HCT116 (cell line): ENCODE results near the gene CAPN15. TPM values are rescaled to one million over a fixed set of nuclear protein-coding genes. Genes with fewer than 3 reads are reported as not detected.

Source experiments
- ATAC-seq: fragments of 200-7000 bp; cut with Tn5 transposase; 2 replicates; pipeline ENCODE4 v1.9.1; 2020; ENCODE audit warnings: mild to moderate bottlenecking, moderate library complexity
- BruUV-seq: library from RNA; stranded (reverse); fragments of 400-500 nt; replicated peaks from 2 replicates; lab custom pipeline; 2021; lab: Mats Ljungman, UMichigan
- CTCF ChIA-PET: fragments of 300-600 bp; sonication (Branson Sonifier 250); formaldehyde crosslinking; loops from one replicate; lab custom pipeline; 2021; ENCODE audit warnings: antibody characterized with exemption; lab: Charles Lee
- POLR2A ChIA-PET: fragments of 300-600, 350-600 bp; sonication (Branson Sonifier 250); formaldehyde crosslinking; loops from one replicate; lab custom pipeline; 2021; ENCODE audit warnings: antibody characterized with exemption; lab: Charles Lee
- RAD21 ChIA-PET, 2 experiments: fragments of 300-600 bp; sonication (Branson Sonifier 250); formaldehyde crosslinking; loops; one replicate each; lab custom pipeline; 2023; ENCODE audit warnings: low total read pairs in 2 of 2; ENCODE audit not compliant: uncharacterized antibody in 2 of 2, unreplicated experiment in 2 of 2, low non-redundant PET in 1 of 2; lab: Charles Lee
- DNase-seq: peaks from one replicate; pipeline ENCODE4 v3.0.0-alpha.2; 2010; ENCODE audit warnings: low read depth, low spot score
- H2AFZ ChIP-seq: fragments of 200-600 bp; shearing (Covaris generic), sonication (generic); 2 replicates; pipeline ENCODE4 v1.6.1; 2017; ENCODE audit warnings: low read depth, mixed run types, mixed read lengths, antibody characterized with exemption, low read length; ENCODE audit not compliant: poor library complexity, severe bottlenecking
- H3K27ac ChIP-seq: 2 replicates; pipeline ENCODE4 v1.5.1; 2012; ENCODE audit warnings: low read depth, low read length
- H3K27me3 ChIP-seq: fragments of 200-600 bp; sonication (generic); 2 replicates; pipeline ENCODE4 v1.6.1; 2016; ENCODE audit warnings: mixed run types, low read length, mixed read lengths; ENCODE audit not compliant: insufficient read depth
- H3K36me3 ChIP-seq, 2 experiments: fragments of 200-500 bp in 1 of 2; fragments of 200-600 bp in 1 of 2; sonication (Bioruptor generic) in 1 of 2; sonication (generic) in 1 of 2; 2 replicates each; pipeline versions ENCODE4 v1.5.1 to v1.6.1; 2014 to 2016; ENCODE audit warnings: low read length in 2 of 2, inconsistent platforms in 1 of 2, mixed read lengths in 1 of 2, mixed run types in 1 of 2; ENCODE audit not compliant: insufficient read depth in 2 of 2, control insufficient read depth in 1 of 2
- H3K4me1 ChIP-seq, 2 experiments: fragments of 200-600 bp in 1 of 2; sonication (generic) in 1 of 2; 2 replicates each; pipeline versions ENCODE4 v1.5.1 to v1.6.1; 2012 to 2017; ENCODE audit warnings: low read length in 2 of 2, inconsistent platforms in 1 of 2, mild to moderate bottlenecking in 1 of 2, mixed read lengths in 1 of 2, mixed run types in 1 of 2, moderate library complexity in 1 of 2; ENCODE audit not compliant: insufficient read depth in 2 of 2, control insufficient read depth in 1 of 2
- H3K4me2 ChIP-seq: fragments of 200-600 bp; sonication (generic); 2 replicates; pipeline ENCODE4 v1.6.1; 2017; ENCODE audit warnings: mixed run types, low read length, mixed read lengths
- H3K4me3 ChIP-seq, 2 experiments: fragments of 200-600 bp in 1 of 2; sonication (generic) in 1 of 2; replicated peaks in 1 of 2; 2 replicates each; pipeline ENCODE4 v1.5.1; 2011 to 2016; ENCODE audit warnings: low read length in 2 of 2, control low read depth in 1 of 2, low read depth in 1 of 2, mild to moderate bottlenecking in 1 of 2, mixed read lengths in 1 of 2, mixed run types in 1 of 2
- H3K79me2 ChIP-seq: fragments of 200-600 bp; sonication (generic); 2 replicates; pipeline ENCODE4 v1.6.1; 2017; ENCODE audit warnings: mild to moderate bottlenecking, mixed run types, low read length, moderate library complexity, mixed read lengths; ENCODE audit not compliant: insufficient read depth
- H3K9ac ChIP-seq: fragments of 200-600 bp; sonication (generic); 2 replicates; pipeline ENCODE4 v1.6.1; 2016; ENCODE audit warnings: low read length, mixed read lengths
- H3K9me2 ChIP-seq: fragments of 200-600 bp; sonication (generic), shearing (Covaris generic); 2 replicates; pipeline ENCODE4 v1.6.1; 2017; ENCODE audit warnings: mixed run types, mild to moderate bottlenecking, moderate library complexity; ENCODE audit not compliant: insufficient read depth
- H3K9me3 ChIP-seq, 2 experiments: fragments of 200-500 bp in 1 of 2; fragments of 200-600 bp in 1 of 2; sonication (Bioruptor generic) in 1 of 2; sonication (generic) in 1 of 2; 2 replicates each; pipeline ENCODE4 v1.6.1; 2014 to 2017; ENCODE audit warnings: low read length in 2 of 2, mixed read lengths in 2 of 2, inconsistent platforms in 1 of 2, low read depth in 1 of 2, mild to moderate bottlenecking in 1 of 2, mixed run types in 1 of 2, moderate library complexity in 1 of 2; ENCODE audit not compliant: control insufficient read depth in 1 of 2, insufficient read depth in 1 of 2
- H4K20me1 ChIP-seq: fragments of 200-600 bp; sonication (generic), shearing (Covaris generic); 2 replicates; pipeline ENCODE4 v1.6.1; 2017; ENCODE audit warnings: mixed run types, mild to moderate bottlenecking, moderate library complexity; ENCODE audit not compliant: insufficient read depth
- CEBPB ChIP-seq: IDR thresholded peaks from 2 replicates; pipeline ENCODE4 v1.6.1; 2012; ENCODE audit warnings: low read depth
- CTCF ChIP-seq, 3 experiments: fragments of 200-600 bp in 1 of 3; sonication (generic) in 1 of 3; IDR thresholded peaks in 2 of 3; conservative IDR thresholded peaks in 1 of 3; 2 replicates each; pipeline ENCODE4 v1.5.1; 2012 to 2017; ENCODE audit warnings: low read depth in 2 of 3, low read length in 2 of 3, antibody characterized with exemption in 1 of 3, borderline replicate concordance in 1 of 3, control low read depth in 1 of 3, mild to moderate bottlenecking in 1 of 3, mixed read lengths in 1 of 3, mixed run types in 1 of 3, moderate library complexity in 1 of 3; ENCODE audit not compliant: insufficient read depth in 1 of 3
- EGR1 ChIP-seq: IDR thresholded peaks from 2 replicates; pipeline ENCODE4 v1.6.1; 2012; ENCODE audit warnings: low read depth
- JUND ChIP-seq: IDR thresholded peaks from 2 replicates; pipeline ENCODE4 v1.6.1; 2012
- MAX ChIP-seq: IDR thresholded peaks from 2 replicates; pipeline ENCODE4 v1.6.1; 2012
- POLR2A ChIP-seq: IDR thresholded peaks from 2 replicates; pipeline ENCODE4 v1.7.0; 2011; ENCODE audit warnings: borderline replicate concordance; ENCODE audit not compliant: insufficient read depth, insufficient read length; ENCODE audit errors: extremely low read depth
- RAD21 ChIP-seq: IDR thresholded peaks from 2 replicates; pipeline ENCODE4 v1.6.1; 2012; ENCODE audit warnings: low read depth, mild to moderate bottlenecking
- REST ChIP-seq: IDR thresholded peaks from 2 replicates; pipeline ENCODE4 v1.6.1; 2012; ENCODE audit warnings: low read depth
- SIN3A ChIP-seq: IDR thresholded peaks from 2 replicates; pipeline ENCODE4 v1.6.1; 2012; ENCODE audit warnings: low read depth
- SRF ChIP-seq: IDR thresholded peaks from 2 replicates; pipeline ENCODE4 v1.6.1; 2012; ENCODE audit warnings: low read depth
- TCF7L2 ChIP-seq: IDR thresholded peaks from 2 replicates; pipeline ENCODE4 v1.7.0; 2011; ENCODE audit warnings: borderline replicate concordance, inconsistent platforms; ENCODE audit not compliant: insufficient read depth, insufficient read length; ENCODE audit errors: extremely low read depth
- YY1 ChIP-seq: IDR thresholded peaks from 2 replicates; pipeline ENCODE4 v1.6.1; 2011; ENCODE audit warnings: low read length, low read depth, moderate library complexity, mild to moderate bottlenecking; ENCODE audit not compliant: insufficient replicate concordance; ENCODE audit errors: extremely low read depth
- intact Hi-C: fragments of 100-400 bp; cut with micrococcal nuclease; formaldehyde crosslinking; loops from 2 replicates; pipeline ENCODE4 v1.10.0; 2022
- total RNA-seq: library from RNA; stranded (reverse); gene quantifications from one replicate; pipeline ENCODE4 v1.2.1, GENCODE V29; 2021; ENCODE audit not compliant: unreplicated experiment

CAPN15 gene
- total RNA-seq, 1 experiment from 2014 or later = 39.0 TPM

DNA sequence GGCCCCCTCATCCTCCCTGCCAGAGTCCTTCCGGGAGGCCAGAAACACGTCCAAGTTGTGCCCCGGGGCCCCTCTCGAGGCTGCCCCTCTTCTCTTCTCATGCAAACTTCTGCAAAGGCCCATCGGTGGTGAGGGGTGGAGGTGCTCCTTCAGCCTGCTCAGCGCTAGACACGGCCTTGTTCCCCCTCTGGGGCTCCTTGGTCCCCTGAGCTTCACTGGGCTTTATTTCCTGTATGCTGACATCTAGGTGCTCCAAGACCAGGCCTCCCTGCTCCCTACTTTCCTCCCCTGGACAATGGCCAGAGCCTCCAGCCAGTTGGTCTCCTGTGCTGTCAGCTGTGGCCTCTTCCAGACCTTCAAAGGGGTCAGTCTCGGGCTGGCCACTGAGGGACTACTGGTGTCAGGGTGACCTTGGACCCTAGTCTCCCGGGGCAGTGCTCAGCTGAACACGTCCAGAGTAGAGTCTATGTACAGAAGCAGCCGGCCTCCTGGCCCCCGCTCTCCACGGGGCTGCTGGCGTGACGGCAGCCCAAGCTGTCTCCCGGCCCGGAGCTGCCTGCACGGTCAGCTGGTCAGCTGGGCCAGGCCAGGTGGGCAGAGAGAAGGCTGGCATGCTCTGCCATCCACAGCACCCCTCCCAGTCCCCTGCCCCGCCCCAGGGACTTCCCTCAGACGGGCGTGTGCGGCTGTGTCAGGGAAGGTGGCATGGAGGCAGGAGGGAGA is 30.9 kb downstream of the CAPN15 start:
- ChIA-PET RAD21 (no interaction called here), POLR2A (no interaction called here), CTCF (no interaction called here)
- H3K79me2 ChIP-seq = no peaks in the 10 kb centered on the region
- no peaks in the 10 kb centered on the region for H3K9me2 ChIP-seq
- H3K4me1 ChIP-seq = no peaks in the 10 kb centered on the region
- H4K20me1 ChIP-seq = no peaks in the 10 kb centered on the region
- H3K9ac ChIP-seq = no peak overlapping the region
- TF ChIP-seq SIN3A = no peak
- intact Hi-C loops = no loop called here
- ATAC-seq = no peak
- H3K27me3 ChIP-seq = no peaks in the 10 kb centered on the region
- H3K4me2 ChIP-seq = no peak overlapping the region
- no peaks in the 10 kb centered on the region for H3K36me3 ChIP-seq
- H3K4me3 ChIP-seq = no peak overlapping the region
- BruUV-seq = no TSS peak
- no peak overlapping the region for H3K27ac ChIP-seq
- H2AFZ ChIP-seq = no peak overlapping the region
- DNase-seq = no peak
- no peaks in the 10 kb centered on the region for H3K9me3 ChIP-seq

- H3K79me2 ChIP-seq = no peaks in the 10 kb centered on the region
- H2AFZ ChIP-seq = no peak overlapping the region
- POLR2A ChIA-PET = no interaction called here
- TF ChIP-seq EGR1 (no peak), CEBPB (no peak), REST (no peak), POLR2A (no peak), RAD21 (no peak), JUND (no peak), CTCF (IDR thresholded peaks at IDR 0.05 in 2 of 3, conservative IDR thresholded peaks at IDR 0.05 in 1 of 3; ENCODE audit: borderline replicate concordance in 1 of 3, insufficient read depth in 1 of 3, low read depth in 2 of 3, low read length in 2 of 3) (no peak), SIN3A (no peak), MAX (no peak), SRF (no peak), YY1 (no peak), TCF7L2 (no peak)
- intact Hi-C loops = no loop called here
- H3K27ac ChIP-seq = no peak overlapping the region
- H3K4me1 ChIP-seq = no peaks in the 10 kb centered on the region
- no peaks in the 10 kb centered on the region for H3K36me3 ChIP-seq
- ATAC-seq (no peak), DNase-seq (no peak)
- no peaks in the 10 kb centered on the region for H3K27me3 ChIP-seq
- no peaks in the 10 kb centered on the region for H3K9me3 ChIP-seq
- CTCF ChIA-PET = no interaction called here
- RAD21 ChIA-PET = no interaction called here
- no peak overlapping the region for H3K4me3 ChIP-seq
- BruUV-seq = no TSS peak
- H3K4me2 ChIP-seq = no peak overlapping the region
- H3K9me2 ChIP-seq = no peaks in the 10 kb centered on the region
- H4K20me1 ChIP-seq = no peaks in the 10 kb centered on the region
- no peak overlapping the region for H3K9ac ChIP-seq
Measured at GRCh38 chr16:559021-559380, 31.5 kb downstream of the CAPN15 start.
